Fibroblast of peridontal ligament (primary cell): ENCODE results near the gene PNPLA7.

Experiments
- DNase-seq: peaks from one replicate; pipeline ENCODE4 v3.0.0-alpha.2; 2010; ENCODE audit errors: extremely low read depth

The PNPLA7 gene

GRCh38 chr9:137436761-137437600, 113.2 kb downstream of the PNPLA7 start:
- no peak for DNase-seq

- peak; percentile 66 for DNase-seq
These were observed 114.0 kb downstream of the PNPLA7 start for GRCh38 chr9:137435980-137436760.

GRCh38 chr9:137435381-137435891, 114.8 kb downstream of the PNPLA7 start:
- DNase-seq: no peak

- DNase-seq: no peak
These were observed 115.5 kb downstream of the PNPLA7 start for GRCh38 chr9:137434498-137435380.

GRCh38 chr9:137433916-137434431, 116.2 kb downstream of the PNPLA7 start:
- DNase-seq: no peak

GRCh38 chr9:137433349-137433915, 116.8 kb downstream of the PNPLA7 start:
- DNase-seq: no peak

- DNase-seq: no peak
These were observed 117.4 kb downstream of the PNPLA7 start for GRCh38 chr9:137432687-137433348.

GRCh38 chr9:137431416-137431931, 118.7 kb downstream of the PNPLA7 start:
- DNase-seq: no peak

GRCh38 chr9:137430723-137431415, 119.3 kb downstream of the PNPLA7 start:
- DNase-seq: no peak

- DNase-seq: no peak
These were observed 120.1 kb downstream of the PNPLA7 start for GRCh38 chr9:137429974-137430722.

GRCh38 chr9:137429546-137429890, 120.7 kb downstream of the PNPLA7 start:
- no peak for DNase-seq

GRCh38 chr9:137428841-137429545, 121.2 kb downstream of the PNPLA7 start:
- DNase-seq: no peak

- no peak for DNase-seq
These were observed 121.9 kb downstream of the PNPLA7 start for GRCh38 chr9:137428311-137428630.

- DNase-seq: no peak
These were observed 122.5 kb downstream of the PNPLA7 start for GRCh38 chr9:137427454-137428310.

GRCh38 chr9:137426018-137426681, 124.1 kb downstream of the PNPLA7 start:
- no peak for DNase-seq

GRCh38 chr9:137423514-137424291, 126.5 kb downstream of the PNPLA7 start:
- DNase-seq: no peak
